ENCODE measurements around the gene MPP2.

MPP2 gene, protein sequence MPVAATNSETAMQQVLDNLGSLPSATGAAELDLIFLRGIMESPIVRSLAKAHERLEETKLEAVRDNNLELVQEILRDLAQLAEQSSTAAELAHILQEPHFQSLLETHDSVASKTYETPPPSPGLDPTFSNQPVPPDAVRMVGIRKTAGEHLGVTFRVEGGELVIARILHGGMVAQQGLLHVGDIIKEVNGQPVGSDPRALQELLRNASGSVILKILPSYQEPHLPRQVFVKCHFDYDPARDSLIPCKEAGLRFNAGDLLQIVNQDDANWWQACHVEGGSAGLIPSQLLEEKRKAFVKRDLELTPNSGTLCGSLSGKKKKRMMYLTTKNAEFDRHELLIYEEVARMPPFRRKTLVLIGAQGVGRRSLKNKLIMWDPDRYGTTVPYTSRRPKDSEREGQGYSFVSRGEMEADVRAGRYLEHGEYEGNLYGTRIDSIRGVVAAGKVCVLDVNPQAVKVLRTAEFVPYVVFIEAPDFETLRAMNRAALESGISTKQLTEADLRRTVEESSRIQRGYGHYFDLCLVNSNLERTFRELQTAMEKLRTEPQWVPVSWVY

DNA sequence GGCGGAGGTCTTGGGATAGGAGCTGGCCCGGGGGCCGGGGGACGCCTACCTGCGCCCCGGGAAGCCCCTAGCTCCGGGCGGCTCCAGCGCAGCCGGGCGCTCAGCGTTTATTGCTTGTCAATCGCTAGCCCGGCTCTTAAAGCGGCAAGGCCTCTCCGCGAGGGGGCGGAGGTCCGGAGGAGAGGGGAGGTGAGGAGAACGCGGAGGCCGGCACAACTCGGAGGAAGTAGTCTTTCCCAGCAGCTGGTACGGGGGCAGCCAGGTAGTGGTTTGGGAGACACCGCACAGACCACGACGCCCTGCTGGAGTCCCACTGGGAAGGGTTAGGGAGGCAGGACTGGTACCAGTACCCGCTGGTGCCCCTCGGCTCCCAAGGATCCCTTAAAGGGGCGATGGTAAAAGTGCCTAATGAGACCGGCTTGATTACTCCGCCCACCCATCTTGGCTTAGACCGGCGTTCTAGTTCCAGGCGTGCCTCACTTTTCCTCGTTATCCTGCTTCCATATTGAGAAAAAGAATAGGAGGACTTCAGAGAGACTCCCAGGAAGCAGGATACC is at the start of gene MPP2:
MPP2 (minus strand) TSS at position 112 of the 557 bp plus-strand sequence. CDS start 3,076 bp downstream, outside the sequence.
- peak; percentile 13 for TF ChIP-seq CTCF (IDR thresholded peaks at IDR 0.05; ENCODE audit: low read length, missing control alignments)
- peak within 1 kb of the TSS; percentile 68 for H3K4me3 ChIP-seq (replicated peaks; ENCODE audit: low read depth, low read length)
- DNase-seq (ENCODE audit: low read depth) = peak; percentile 66

DNA sequence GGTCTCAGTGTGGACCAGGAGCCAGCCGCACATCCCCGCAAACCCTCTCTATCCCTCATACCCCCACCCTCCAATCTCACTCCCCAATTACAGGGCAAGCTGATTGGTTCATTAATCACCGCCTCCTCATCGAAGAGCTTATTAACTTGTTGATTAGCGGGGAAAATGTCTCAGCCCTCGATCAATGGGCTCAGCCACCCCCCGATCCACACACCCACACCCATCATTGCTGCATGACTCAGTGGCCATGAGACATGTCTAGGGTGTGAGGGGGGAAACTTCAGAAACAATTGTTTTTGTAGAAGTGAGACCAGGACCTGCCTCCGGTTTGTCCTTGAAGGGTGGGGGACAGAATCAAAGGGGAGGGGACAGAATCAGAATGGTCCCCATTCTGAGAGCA is 48.9 kb upstream of the MPP2 start:
- no peak for TF ChIP-seq CTCF (IDR thresholded peaks at IDR 0.05; ENCODE audit: low read length, missing control alignments)
- no peak for DNase-seq (ENCODE audit: low read depth)

DNA sequence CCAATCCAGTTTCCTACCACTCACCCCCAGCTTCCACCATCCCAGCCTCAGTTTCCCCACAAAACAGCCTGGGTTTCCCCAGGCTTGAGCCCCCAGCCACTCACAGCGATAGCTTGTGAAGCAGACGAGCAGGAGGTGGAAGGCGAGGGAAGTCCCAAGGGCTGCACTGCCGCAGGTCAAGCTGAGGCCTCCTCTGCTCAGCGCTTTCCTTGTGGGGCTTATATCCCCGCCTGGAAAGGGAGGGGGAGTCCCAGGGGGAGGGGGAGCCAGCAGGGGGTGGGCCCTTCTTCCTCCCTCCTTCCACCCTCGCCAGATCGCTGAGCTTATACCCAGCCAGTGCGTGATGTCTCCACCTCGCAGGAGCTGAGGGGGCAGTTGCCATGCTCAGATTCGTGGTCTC is 46.4 kb upstream of the MPP2 start, which contains the start of gene PYY:
PYY (minus strand) TSS at position 195 of the 400 bp plus-strand sequence. CDS start 457 bp downstream, outside the sequence.
- DNase-seq (ENCODE audit: low read depth) = no peak
- TF ChIP-seq CTCF (IDR thresholded peaks at IDR 0.05; ENCODE audit: low read length, missing control alignments) = no peak
- H3K4me3 ChIP-seq (replicated peaks; ENCODE audit: low read depth, low read length) = no peak within 1 kb of the TSS

More for the DNA sequence above, 48.9 kb upstream of the MPP2 start:
- H3K4me3 ChIP-seq (replicated peaks; ENCODE audit: low read depth, low read length) = no peak overlapping the region

DNA sequence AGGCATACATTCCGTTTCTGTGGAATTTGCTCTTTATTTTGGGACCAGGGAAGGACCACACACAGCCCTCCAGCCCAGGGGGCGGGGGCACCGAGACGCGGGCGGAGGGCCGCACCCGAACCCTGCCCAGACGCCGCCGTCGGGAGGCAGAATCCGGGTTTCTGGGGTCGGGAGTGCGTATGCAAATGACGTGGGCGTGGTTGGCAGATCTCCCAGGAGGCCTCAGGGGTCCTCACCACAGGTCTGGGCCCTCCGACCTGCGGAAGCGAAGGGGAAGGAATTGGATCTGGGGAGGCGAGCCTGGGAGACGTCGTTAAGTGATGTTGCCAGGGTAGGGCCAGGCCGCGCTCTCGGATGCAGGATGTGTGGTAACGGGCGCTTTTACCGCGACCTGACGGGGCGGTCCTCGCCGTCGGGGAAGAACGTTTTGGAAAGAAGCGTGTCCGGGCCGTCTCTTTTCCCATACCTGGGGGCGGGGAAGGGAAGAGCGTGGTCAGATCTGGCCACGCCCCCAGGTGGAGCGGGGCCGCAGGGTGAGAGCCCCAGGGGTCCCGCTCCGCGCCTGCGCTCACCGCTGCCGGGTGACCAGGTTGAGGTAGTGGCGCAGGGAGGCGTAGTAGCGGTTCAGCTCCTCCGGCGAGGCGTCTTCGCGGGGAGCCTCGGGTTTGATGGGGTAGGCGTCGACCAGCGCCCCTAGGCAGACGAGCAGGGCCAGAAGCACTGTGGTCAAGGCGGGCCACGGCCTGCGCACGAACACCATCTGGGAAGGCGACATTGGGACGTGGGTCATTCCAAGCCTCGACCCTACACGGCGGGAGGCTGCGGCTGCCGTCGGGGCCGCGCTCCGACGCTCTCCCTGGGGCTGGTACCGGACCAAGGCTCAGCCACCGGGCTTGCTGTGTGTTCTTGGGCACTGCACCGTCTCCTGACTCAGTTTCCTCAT is 45.7 kb upstream of the MPP2 start:
- no peak for TF ChIP-seq CTCF (IDR thresholded peaks at IDR 0.05; ENCODE audit: low read length, missing control alignments)
- DNase-seq (ENCODE audit: low read depth) = no peak
- no peak overlapping the region for H3K4me3 ChIP-seq (replicated peaks; ENCODE audit: low read depth, low read length)

- H3K4me3 ChIP-seq (replicated peaks; ENCODE audit: low read depth, low read length) = no peak overlapping the region
- no peak for TF ChIP-seq CTCF (IDR thresholded peaks at IDR 0.05; ENCODE audit: low read length, missing control alignments)
- no peak for DNase-seq (ENCODE audit: low read depth)
Measured at GRCh38 chr17:43952351-43952723, 45.0 kb upstream of the MPP2 start.

GRCh38 chr17:43951750-43952149 is 44.4 kb upstream of the MPP2 start:
- TF ChIP-seq CTCF (IDR thresholded peaks at IDR 0.05; ENCODE audit: low read length, missing control alignments) = no peak
- DNase-seq (ENCODE audit: low read depth) = no peak
- H3K4me3 ChIP-seq (replicated peaks; ENCODE audit: low read depth, low read length) = no peak overlapping the region

All from fibroblast of pulmonary artery (primary cell).